HepG2 (cell line): Measurements from ENCODE around the gene NBEA. TPM values are rescaled to one million over a fixed set of nuclear protein-coding genes. Genes with fewer than 3 reads are reported as not detected.

ENCODE experiments used
- ATAC-seq: fragments of 200-7000 bp; cut with Tn5 transposase; 3 replicates; pipeline ENCODE4 v1.9.1; 2020; ENCODE audit warnings: mild to moderate bottlenecking, moderate library complexity
- BruUV-seq: library from RNA; stranded (reverse); fragments of 400-500 nt; replicated peaks from 2 replicates; lab custom pipeline; 2021; lab: Mats Ljungman, UMichigan
- CTCF ChIA-PET: fragments of 300-600 bp; formaldehyde crosslinking; extraction: SDS; loops from one replicate; lab custom pipeline; 2021; ENCODE audit warnings: low total read pairs, inconsistent platforms, low intra/inter-chr PET ratio; lab: Yijun Ruan, JAX
- POLR2A ChIA-PET: fragments of 350-600 bp; sonication (Branson Sonifier 250); formaldehyde crosslinking; loops from one replicate; lab custom pipeline; 2020; ENCODE audit warnings: antibody characterized with exemption, inconsistent platforms; lab: Yijun Ruan, JAX
- DNase-seq: peaks from one replicate; pipeline ENCODE4 v3.0.0-alpha.2; 2015; ENCODE audit warnings: low spot score
- FAIRE-seq: peaks from 3 replicates; lab custom pipeline; 2011; peaks lifted over from hg19 to GRCh38; lab: Jason Lieb, UNC
- H2AFZ ChIP-seq: one replicate; pipeline ENCODE4 v1.6.1; 2011; ENCODE audit warnings: low read length, inconsistent platforms
- H3K27ac ChIP-seq: fragments of 300-600 bp; 3 replicates; pipeline ENCODE4 v1.8.0; 2011; ENCODE audit warnings: mixed run types, mild to moderate bottlenecking, mixed read lengths, low read length, inconsistent platforms; ENCODE audit not compliant: insufficient read depth; ENCODE audit errors: extremely low read length
- H3K27me3 ChIP-seq, 2 experiments: fragments of 200-600 bp in 1 of 2; 2 replicates in 1 of 2; 3 replicates in 1 of 2; pipeline versions ENCODE4 v1.6.0 to v1.8.0; 2011; ENCODE audit warnings: low read length in 2 of 2, mild to moderate bottlenecking in 2 of 2, moderate library complexity in 2 of 2, inconsistent platforms in 1 of 2; ENCODE audit not compliant: insufficient read depth in 2 of 2, control insufficient read depth in 1 of 2
- H3K36me3 ChIP-seq, 2 experiments: fragments of 200-600 bp in 1 of 2; replicated peaks in 1 of 2; 2 replicates in 1 of 2; 3 replicates in 1 of 2; pipeline versions ENCODE4 v1.5.1 to v1.8.0; 2011; ENCODE audit warnings: low read length in 2 of 2, inconsistent platforms in 1 of 2; ENCODE audit not compliant: insufficient read depth in 2 of 2, control insufficient read depth in 1 of 2
- H3K4me1 ChIP-seq: 2 replicates; pipeline ENCODE4 v1.5.1; 2012; ENCODE audit warnings: low read length, inconsistent platforms; ENCODE audit not compliant: insufficient read depth
- H3K4me2 ChIP-seq: 2 replicates; pipeline ENCODE4 v1.6.0; 2011; ENCODE audit warnings: low read depth, low read length, inconsistent platforms
- H3K4me3 ChIP-seq, 3 experiments: fragments of 200-600 bp in 1 of 3; sonication (generic), shearing (Covaris generic) in 1 of 3; replicated peaks in 1 of 3; 2 replicates each; pipeline ENCODE4 v1.5.1; 2011 to 2016; ENCODE audit warnings: low read length in 3 of 3, inconsistent platforms in 2 of 3, low read depth in 2 of 3, mild to moderate bottlenecking in 2 of 3, control low read depth in 1 of 3, mixed read lengths in 1 of 3; ENCODE audit not compliant: insufficient read depth in 1 of 3
- H3K79me2 ChIP-seq: one replicate; pipeline ENCODE4 v1.6.1; 2011; ENCODE audit warnings: low read length, inconsistent platforms; ENCODE audit not compliant: insufficient read depth
- H3K9ac ChIP-seq: 2 replicates; pipeline ENCODE4 v1.6.0; 2011; ENCODE audit warnings: mild to moderate bottlenecking, low read depth, low read length, inconsistent platforms; ENCODE audit not compliant: insufficient read depth
- H3K9me3 ChIP-seq: 2 replicates; pipeline ENCODE4 v1.5.1; 2012; ENCODE audit warnings: mild to moderate bottlenecking, low read length
- H4K20me1 ChIP-seq: 2 replicates; pipeline ENCODE4 v1.6.0; 2011; ENCODE audit warnings: inconsistent platforms, mild to moderate bottlenecking, low read length, moderate library complexity; ENCODE audit not compliant: insufficient read depth
- AKAP8 ChIP-seq: sonication (generic); formaldehyde crosslinking; IDR thresholded peaks from 2 replicates; pipeline ENCODE4 v1.5.1; 2020; ENCODE audit warnings: mild to moderate bottlenecking, missing genetic modification reagents
- ARID5B ChIP-seq: IDR thresholded peaks from 2 replicates; pipeline ENCODE4 v1.4.0; 2020; ENCODE audit warnings: mild to moderate bottlenecking, missing genetic modification reagents
- EED ChIP-seq: sonication (generic); formaldehyde crosslinking; IDR thresholded peaks from 2 replicates; pipeline ENCODE4 v1.5.0; 2020; ENCODE audit warnings: mild to moderate bottlenecking, missing genetic modification reagents
- GPBP1L1 ChIP-seq: sonication (generic); formaldehyde crosslinking; IDR thresholded peaks from 2 replicates; pipeline ENCODE4 v1.5.0; 2020; ENCODE audit warnings: mild to moderate bottlenecking, missing genetic modification reagents
- HOXD1 ChIP-seq: sonication (generic); formaldehyde crosslinking; IDR thresholded peaks from 2 replicates; pipeline ENCODE4 v1.5.0; 2020; ENCODE audit warnings: missing genetic modification reagents
- IRF1 ChIP-seq: sonication (generic); formaldehyde crosslinking; IDR thresholded peaks from 2 replicates; pipeline ENCODE4 v1.4.0; 2020; ENCODE audit warnings: low read depth, mild to moderate bottlenecking, missing genetic modification reagents
- RNF219 ChIP-seq: sonication (generic); formaldehyde crosslinking; IDR thresholded peaks from 2 replicates; pipeline ENCODE4 v1.5.0; 2020; ENCODE audit warnings: mild to moderate bottlenecking, missing genetic modification reagents
- SUZ12 ChIP-seq: fragments of 150-350 bp; IDR thresholded peaks from 2 replicates; pipeline ENCODE4 v1.6.1; 2014; ENCODE audit warnings: low read depth, low read length
- TRIM22 ChIP-seq: fragments of 450-650 bp; IDR thresholded peaks from 2 replicates; pipeline ENCODE4 v1.6.1; 2017
- ZNF792 ChIP-seq: IDR thresholded peaks from 2 replicates; pipeline ENCODE4 v1.6.1; 2016
- WGBS: methylation state at CpG from one replicate; pipeline ENCODE4 v1.1.6; 2017; ENCODE audit warnings: low lambda C conversion rate; 5-methylcytosine and 5-hydroxymethylcytosine counted together
- in situ Hi-C: cut with HindIII; loops from 2 replicates; pipeline ENCODE4 v1.10.0; 2017; ENCODE audit warnings: low pct_unique_long_range_greater_than_20kb; ENCODE audit not compliant: extremely low pct_ligation_motif_present
- intact Hi-C: fragments of 100-400 bp; cut with micrococcal nuclease; formaldehyde crosslinking; loops from one replicate; pipeline ENCODE4 v1.10.0; 2022; ENCODE audit not compliant: unreplicated experiment
- polyA plus RNA-seq, 8 experiments: library from polyadenylated mRNA; depleted of rRNA in 3 of 8; stranded (reverse) in 7 of 8; unstranded in 1 of 8; fragments of >200 nt; fragmentation: Illumina TruSeq in 4 of 8; extraction: Trizol in 4 of 8; gene quantifications; 2 replicates each; pipeline versions ENCODE4 v1.2.1 to v1.2.3, GENCODE V29; 2011 to 2016; ENCODE audit warnings: low read depth in 4 of 8, missing spikeins in 1 of 8, mixed read lengths in 1 of 8; ENCODE audit not compliant: insufficient read depth in 1 of 8
- total RNA-seq, 5 experiments: library from RNA; depleted of rRNA; stranded (reverse); fragments of >200 nt; fragmentation: Illumina TruSeq; extraction: Trizol; gene quantifications; 2 replicates each; pipeline ENCODE4 v1.2.3, GENCODE V29; 2016; ENCODE audit warnings: low read depth in 1 of 5

The NBEA gene
- total and polyA plus RNA-seq, 2 of the 13 experiments (the other 11 are each of a cell fraction or from before 2014, with no cell fraction given) = 2.7 to 2.8 TPM

- H3K9me3 ChIP-seq = no peaks in the 10 kb centered on the region
- no TSS peak for BruUV-seq
- H2AFZ ChIP-seq = no peak overlapping the region
- H3K36me3 ChIP-seq = no peaks in the 10 kb centered on the region
- H3K27ac ChIP-seq = no peak overlapping the region
- intact Hi-C loops = no loop called here
- no peak for ATAC-seq
- no peak for FAIRE-seq
- no peak overlapping the region for H3K4me3 ChIP-seq
- H3K27me3 ChIP-seq = no peaks in the 10 kb centered on the region
- H3K4me1 ChIP-seq = no peaks in the 10 kb centered on the region
- DNase-seq = no peak
- POLR2A ChIA-PET = no interaction called here
- no peak overlapping the region for H3K9ac ChIP-seq
- no peaks in the 10 kb centered on the region for H4K20me1 ChIP-seq
- H3K79me2 ChIP-seq = no peaks in the 10 kb centered on the region
- H3K4me2 ChIP-seq = no peak overlapping the region
- in situ Hi-C loops = no loop called here
- CTCF ChIA-PET = no interaction called here
- 62% methylated on average over 2 of the region's 2 CpGs for WGBS
- TF ChIP-seq ARID5B (CRISPR knock-in tag) (no peak), RNF219 (CRISPR knock-in tag) (no peak), ZNF792 (no peak), HOXD1 (CRISPR knock-in tag) (no peak), SUZ12 (no peak), TRIM22 (no peak), GPBP1L1 (CRISPR knock-in tag) (no peak), EED (CRISPR knock-in tag) (no peak), AKAP8 (CRISPR knock-in tag) (no peak), IRF1 (no peak)
Observed at GRCh38 chr13:35225582-35225981, 283.5 kb downstream of the NBEA start.
